Measurements from ENCODE around the gene NFATC1.

Gene NFATC1

GRCh38 chr18:79456105-79456980 is 60.6 kb downstream of the NFATC1 start:
- DNase-seq (ENCODE audit: low read depth, low spot score) = no peak

DNA sequence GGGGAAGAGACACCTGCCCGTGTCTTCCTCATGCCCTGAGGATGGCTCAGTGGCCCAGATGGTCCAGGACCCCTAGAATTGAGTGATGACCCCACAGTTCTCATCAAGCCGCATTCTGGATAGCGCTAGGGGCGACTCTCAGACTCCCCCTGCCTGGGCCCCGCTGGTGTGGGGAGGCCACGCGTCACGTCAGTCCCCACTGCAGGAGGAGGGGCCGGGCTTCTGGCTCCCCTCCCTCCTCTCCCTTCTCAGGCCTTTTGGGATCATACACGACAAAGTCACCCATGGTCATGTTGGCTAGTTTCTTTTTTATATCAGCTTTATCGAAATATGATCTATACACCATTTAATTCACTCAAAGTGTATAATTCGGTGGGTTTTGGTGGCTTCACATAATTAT is 61.5 kb downstream of the NFATC1 start:
- DNase-seq (ENCODE audit: low read depth, low spot score) = no peak

DNA sequence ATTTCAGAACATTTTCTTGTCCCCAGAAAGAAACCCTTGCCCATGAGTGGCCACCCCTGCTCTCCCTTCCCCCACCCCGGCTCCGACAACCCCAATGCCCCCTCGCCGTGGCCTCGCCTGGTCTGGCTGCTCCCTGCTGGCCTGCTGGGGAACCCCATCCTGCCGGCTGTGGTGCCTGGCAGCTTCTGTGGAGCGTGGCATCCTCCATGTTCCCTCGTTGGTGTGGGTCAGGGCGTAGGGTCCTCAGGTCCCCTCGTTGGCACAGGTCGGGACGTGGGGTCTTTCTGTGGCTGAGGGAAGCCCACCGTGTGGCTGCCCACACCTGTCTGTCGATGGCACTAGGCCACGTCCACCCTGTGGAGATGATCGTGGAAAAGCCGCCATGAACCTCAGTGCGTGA is 61.9 kb downstream of the NFATC1 start:
- no peak for DNase-seq (ENCODE audit: low read depth, low spot score)

GRCh38 chr18:79458131-79458838 is 62.6 kb downstream of the NFATC1 start:
- DNase-seq (ENCODE audit: low read depth, low spot score) = no peak

GRCh38 chr18:79458917-79459803 is 63.4 kb downstream of the NFATC1 start:
- DNase-seq (ENCODE audit: low read depth, low spot score) = no peak

GRCh38 chr18:79459946-79460480 is 64.3 kb downstream of the NFATC1 start:
- no peak for DNase-seq (ENCODE audit: low read depth, low spot score)

DNA sequence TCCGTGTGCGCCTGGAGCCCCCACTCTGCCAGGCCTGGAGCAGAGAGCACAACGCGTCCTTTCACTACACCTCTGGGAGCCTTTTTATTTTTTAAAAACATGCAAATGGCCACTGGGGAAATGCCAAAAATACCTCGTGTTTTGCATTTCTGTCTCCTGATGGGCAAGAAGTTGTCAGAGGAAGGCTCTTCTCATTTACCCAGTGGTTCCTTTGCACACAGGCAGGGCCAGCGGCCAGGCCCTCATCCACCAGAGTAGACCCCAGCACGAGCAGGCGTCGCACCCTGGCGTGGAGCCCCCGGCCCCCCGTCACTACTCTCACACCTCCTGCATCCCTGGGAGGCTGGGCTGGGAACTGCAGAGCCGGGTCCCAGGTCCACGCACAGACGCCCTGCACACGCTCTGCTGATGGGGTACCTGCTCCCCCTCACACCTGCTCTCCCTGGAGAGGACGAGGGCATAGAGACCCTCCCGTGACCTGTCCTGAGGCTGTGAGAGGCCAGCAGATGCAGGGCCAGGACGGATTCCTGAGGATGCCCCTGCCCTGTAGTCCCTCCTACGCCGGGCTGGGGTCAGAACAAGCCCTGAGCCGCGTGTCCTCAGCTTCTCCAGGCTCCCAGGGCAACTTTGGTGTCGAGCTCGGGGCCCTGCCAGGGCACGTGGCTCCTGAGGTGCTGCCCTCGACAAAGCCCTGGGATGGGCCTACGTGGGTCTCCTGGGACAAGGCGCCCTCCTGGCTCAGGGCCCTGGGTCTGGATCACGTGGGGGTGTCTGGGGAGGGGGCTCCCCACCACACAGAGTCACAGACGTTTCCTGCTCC is 65.0 kb downstream of the NFATC1 start:
- DNase-seq (ENCODE audit: low read depth, low spot score) = no peak

DNA sequence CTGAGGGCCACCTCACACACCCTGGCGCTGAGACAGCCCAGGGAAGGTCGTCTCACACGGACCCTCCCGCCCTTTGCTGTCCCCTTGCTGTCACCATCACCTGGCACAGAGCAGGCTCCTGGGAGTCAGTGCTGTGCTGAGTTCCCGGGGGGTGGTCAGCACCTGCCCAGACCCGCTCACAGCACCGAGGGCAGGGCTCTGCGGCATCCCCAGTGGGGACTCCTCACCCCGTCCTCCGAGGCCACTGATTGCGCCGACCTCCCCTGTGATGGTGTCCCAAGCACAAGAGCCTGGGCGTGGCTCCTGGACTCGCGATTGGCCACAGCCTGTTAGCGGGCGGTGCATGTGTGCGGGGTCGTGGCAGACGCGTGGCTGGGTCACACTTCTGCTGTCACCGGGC is 65.9 kb downstream of the NFATC1 start:
- no peak for DNase-seq (ENCODE audit: low read depth, low spot score)

GRCh38 chr18:79463424-79463960 is 67.8 kb downstream of the NFATC1 start:
- DNase-seq (ENCODE audit: low read depth, low spot score) = no peak

DNA sequence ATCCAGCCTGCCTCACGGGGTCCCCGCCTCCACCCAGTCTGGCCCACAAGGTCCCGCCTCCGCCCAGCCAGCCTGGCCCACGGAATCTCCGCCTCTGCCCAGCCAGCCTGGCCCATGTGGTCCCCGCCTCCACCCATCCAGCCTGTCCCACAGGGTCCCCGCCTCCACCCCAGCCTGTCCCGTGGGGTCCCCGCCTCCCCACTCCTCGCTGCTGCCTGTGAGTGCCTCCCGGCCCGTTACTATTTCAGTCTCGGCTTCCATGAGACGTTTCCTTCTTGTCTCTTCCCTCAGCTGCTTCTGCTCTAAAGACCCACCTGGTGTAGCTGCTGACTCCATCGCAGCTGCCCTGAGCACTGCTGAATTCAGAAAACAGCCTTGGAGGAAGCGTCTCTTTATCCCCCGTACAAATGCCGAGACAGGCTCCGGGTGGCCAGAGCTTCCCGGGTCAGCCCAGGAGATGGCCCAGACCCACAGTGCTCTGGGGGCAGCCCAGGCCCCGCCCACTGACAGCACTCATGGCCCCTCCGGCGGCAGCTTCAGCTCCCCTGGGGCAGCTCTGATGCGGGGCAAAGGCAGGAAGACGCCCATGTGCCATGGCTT is 69.8 kb downstream of the NFATC1 start:
- DNase-seq (ENCODE audit: low read depth, low spot score) = no peak

- no peak for DNase-seq (ENCODE audit: low read depth, low spot score)
Observed at GRCh38 chr18:79466591-79466990, 70.9 kb downstream of the NFATC1 start.

DNA sequence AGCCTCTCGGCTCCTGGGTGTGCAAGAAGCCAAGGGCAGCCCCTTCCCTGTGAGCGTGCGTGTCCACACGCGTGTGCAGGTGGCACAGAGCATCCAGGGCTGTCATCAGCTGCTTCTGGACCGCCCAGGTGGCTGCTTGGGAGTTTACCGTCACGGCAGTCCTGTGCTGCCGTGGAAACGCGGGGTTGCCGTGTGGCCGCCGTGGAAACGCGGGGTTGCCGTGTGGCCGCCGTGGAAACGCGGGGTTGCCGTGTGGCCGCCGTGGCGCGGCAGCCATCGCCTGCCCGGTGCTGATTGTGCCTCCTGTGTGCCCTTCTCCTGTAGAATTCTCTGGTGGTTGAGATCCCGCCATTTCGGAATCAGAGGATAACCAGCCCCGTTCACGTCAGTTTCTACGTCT is 71.4 kb downstream of the NFATC1 start:
- DNase-seq (ENCODE audit: low read depth, low spot score) = no peak

- no peak for DNase-seq (ENCODE audit: low read depth, low spot score)
Observed at GRCh38 chr18:79468119-79468789, 72.5 kb downstream of the NFATC1 start.

DNA sequence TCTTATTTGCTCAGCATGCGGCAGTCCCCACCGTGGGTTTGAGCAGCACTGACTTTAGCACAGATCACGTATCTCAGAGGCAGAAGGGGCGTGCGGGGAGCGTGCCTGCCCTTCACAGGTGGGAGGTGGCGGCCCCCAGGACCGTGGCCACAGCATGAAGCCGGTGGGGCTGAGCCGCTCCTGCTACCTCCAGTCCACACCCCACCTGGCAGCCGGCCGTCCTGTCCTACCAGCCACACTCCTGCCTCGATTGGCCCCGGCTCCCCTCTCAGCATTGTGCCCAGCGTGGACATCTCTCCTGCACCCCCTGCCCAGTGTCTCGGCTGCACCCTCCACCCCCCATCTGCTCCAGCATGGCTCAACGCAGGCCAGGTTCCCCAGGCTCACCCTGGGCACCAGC is 73.6 kb downstream of the NFATC1 start:
- no peak for DNase-seq (ENCODE audit: low read depth, low spot score)

DNA sequence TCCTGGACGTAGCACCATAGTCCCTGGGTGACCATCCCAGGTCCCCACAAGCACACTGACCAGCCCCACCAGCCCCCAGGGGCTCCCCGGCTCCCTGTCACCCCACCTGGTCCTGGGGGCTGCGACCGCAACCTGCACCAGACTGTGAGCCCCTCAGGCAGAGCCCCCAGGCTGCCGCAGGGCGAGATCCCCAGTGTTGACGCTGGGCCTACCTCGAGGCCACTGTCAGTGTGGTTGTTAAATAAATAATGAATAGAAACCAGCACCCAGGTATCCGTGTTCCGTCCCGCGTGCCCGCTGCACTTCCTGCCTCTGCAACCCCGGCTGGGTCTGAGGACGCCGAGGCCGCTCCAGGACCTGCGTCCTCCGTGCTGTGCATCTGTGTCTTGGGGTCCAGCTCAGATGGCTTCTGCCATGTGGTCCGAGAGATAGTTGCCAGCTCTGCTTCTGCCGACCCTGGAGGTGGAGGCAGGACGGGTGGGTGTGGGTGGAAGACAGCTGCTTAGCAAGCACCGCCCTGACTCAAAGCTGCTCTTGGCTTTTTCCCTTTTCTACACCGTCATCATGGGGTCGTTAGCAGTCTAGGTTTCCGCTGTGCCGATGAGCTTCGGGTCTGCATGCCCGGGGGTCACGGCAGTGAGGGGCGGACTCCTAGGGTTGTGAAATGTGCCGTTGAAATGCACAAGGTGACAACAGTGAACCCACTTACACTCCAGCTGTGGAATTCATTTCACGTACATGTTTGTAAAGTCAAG is 74.2 kb downstream of the NFATC1 start:
- DNase-seq (ENCODE audit: low read depth, low spot score) = no peak

- DNase-seq (ENCODE audit: low read depth, low spot score) = no peak
Observed at GRCh38 chr18:79470547-79470946, 74.8 kb downstream of the NFATC1 start.

GRCh38 chr18:79471046-79471445 is 75.3 kb downstream of the NFATC1 start:
- DNase-seq (ENCODE audit: low read depth, low spot score) = no peak

GRCh38 chr18:79471597-79471996 is 75.9 kb downstream of the NFATC1 start:
- DNase-seq (ENCODE audit: low read depth, low spot score) = no peak

DNA sequence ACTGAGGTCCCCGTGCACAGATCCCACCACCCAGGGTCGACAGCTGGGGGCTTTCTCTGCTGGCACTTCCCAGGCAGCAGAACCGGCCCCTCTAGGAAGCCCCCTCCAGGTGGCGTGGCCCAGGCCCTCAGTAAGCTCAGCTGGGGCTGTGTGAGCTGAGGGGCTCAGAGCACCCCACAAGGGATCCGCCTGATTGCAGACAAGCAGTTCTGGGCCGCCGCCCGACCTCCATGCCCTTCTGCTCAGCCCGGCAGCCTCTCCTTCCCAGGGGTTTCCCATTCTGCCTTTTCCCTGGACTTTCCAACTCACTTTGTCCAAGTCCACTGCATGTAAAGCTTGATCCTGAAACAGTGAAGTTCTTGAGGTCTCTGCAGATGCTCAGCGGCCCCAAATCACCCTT is 76.4 kb downstream of the NFATC1 start:
- DNase-seq (ENCODE audit: low read depth, low spot score) = no peak
